HCT116 (cell line): ENCODE results near the gene RETREG1.

Experiments used
- ATF3 ChIP-seq: IDR thresholded peaks from 2 replicates; pipeline ENCODE4 v1.6.1; 2012
- CEBPB ChIP-seq: IDR thresholded peaks from 2 replicates; pipeline ENCODE4 v1.6.1; 2012; ENCODE audit warnings: low read depth
- EZH2 ChIP-seq: fragments of 200-600 bp; sonication (generic); IDR thresholded peaks from 2 replicates; pipeline ENCODE4 v1.6.1; 2017; ENCODE audit warnings: antibody characterized with exemption, mixed run types
- JUND ChIP-seq: IDR thresholded peaks from 2 replicates; pipeline ENCODE4 v1.6.1; 2012
- POLR2A ChIP-seq: IDR thresholded peaks from 2 replicates; pipeline ENCODE4 v1.7.0; 2011; ENCODE audit warnings: borderline replicate concordance; ENCODE audit not compliant: insufficient read depth, insufficient read length; ENCODE audit errors: extremely low read depth
- POLR2AphosphoS5 ChIP-seq: IDR thresholded peaks from 2 replicates; pipeline ENCODE4 v1.6.1; 2011; ENCODE audit warnings: mild to moderate bottlenecking, low read depth, low read length, moderate library complexity
- RAD21 ChIP-seq: IDR thresholded peaks from 2 replicates; pipeline ENCODE4 v1.6.1; 2012; ENCODE audit warnings: low read depth, mild to moderate bottlenecking
- REST ChIP-seq: IDR thresholded peaks from 2 replicates; pipeline ENCODE4 v1.6.1; 2012; ENCODE audit warnings: low read depth
- SP1 ChIP-seq: IDR thresholded peaks from 2 replicates; pipeline ENCODE4 v1.6.1; 2012; ENCODE audit warnings: low read depth
- TCF7L2 ChIP-seq: IDR thresholded peaks from 2 replicates; pipeline ENCODE4 v1.7.0; 2011; ENCODE audit warnings: borderline replicate concordance, inconsistent platforms; ENCODE audit not compliant: insufficient read depth, insufficient read length; ENCODE audit errors: extremely low read depth
- YY1 ChIP-seq: IDR thresholded peaks from 2 replicates; pipeline ENCODE4 v1.6.1; 2011; ENCODE audit warnings: low read length, low read depth, moderate library complexity, mild to moderate bottlenecking; ENCODE audit not compliant: insufficient replicate concordance; ENCODE audit errors: extremely low read depth
- ZBTB33 ChIP-seq: IDR thresholded peaks from 2 replicates; pipeline ENCODE4 v1.6.1; 2011; ENCODE audit warnings: mild to moderate bottlenecking, low read length, moderate library complexity; ENCODE audit not compliant: insufficient replicate concordance; ENCODE audit errors: extremely low read depth
- TF ChIP-seq, protein P1 (sequence below), 3 experiments: fragments of 200-600 bp in 1 of 3; sonication (generic) in 1 of 3; IDR thresholded peaks in 2 of 3; conservative IDR thresholded peaks in 1 of 3; 2 replicates each; pipeline ENCODE4 v1.5.1; 2012 to 2017; ENCODE audit warnings: low read depth in 2 of 3, low read length in 2 of 3, antibody characterized with exemption in 1 of 3, borderline replicate concordance in 1 of 3, control low read depth in 1 of 3, mild to moderate bottlenecking in 1 of 3, mixed read lengths in 1 of 3, mixed run types in 1 of 3, moderate library complexity in 1 of 3; ENCODE audit not compliant: insufficient read depth in 1 of 3
- TF ChIP-seq, protein P2 (sequence below): IDR thresholded peaks from 2 replicates; pipeline ENCODE4 v1.6.1; 2012

DNA sequence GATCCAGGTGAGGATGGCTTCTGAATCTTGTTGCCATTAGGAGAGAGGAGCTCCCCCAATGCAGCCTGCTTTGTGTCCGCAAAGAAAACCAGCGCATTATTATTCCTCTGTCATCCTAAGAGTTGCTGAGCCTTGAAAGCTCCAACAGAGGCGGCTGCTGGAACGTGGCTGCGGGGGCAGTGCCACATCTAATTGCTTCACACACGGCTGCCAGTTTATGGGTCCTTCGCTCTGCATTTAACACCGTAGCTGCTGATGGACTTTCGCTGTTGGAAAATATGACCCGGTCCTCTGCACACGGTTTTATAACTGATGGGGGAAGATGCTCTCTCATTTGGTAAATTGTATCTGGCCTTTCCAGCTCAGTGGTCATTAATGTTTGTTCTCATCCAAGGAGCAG is 189.2 kb downstream of the RETREG1 start:
- TF ChIP-seq, protein P1, sequence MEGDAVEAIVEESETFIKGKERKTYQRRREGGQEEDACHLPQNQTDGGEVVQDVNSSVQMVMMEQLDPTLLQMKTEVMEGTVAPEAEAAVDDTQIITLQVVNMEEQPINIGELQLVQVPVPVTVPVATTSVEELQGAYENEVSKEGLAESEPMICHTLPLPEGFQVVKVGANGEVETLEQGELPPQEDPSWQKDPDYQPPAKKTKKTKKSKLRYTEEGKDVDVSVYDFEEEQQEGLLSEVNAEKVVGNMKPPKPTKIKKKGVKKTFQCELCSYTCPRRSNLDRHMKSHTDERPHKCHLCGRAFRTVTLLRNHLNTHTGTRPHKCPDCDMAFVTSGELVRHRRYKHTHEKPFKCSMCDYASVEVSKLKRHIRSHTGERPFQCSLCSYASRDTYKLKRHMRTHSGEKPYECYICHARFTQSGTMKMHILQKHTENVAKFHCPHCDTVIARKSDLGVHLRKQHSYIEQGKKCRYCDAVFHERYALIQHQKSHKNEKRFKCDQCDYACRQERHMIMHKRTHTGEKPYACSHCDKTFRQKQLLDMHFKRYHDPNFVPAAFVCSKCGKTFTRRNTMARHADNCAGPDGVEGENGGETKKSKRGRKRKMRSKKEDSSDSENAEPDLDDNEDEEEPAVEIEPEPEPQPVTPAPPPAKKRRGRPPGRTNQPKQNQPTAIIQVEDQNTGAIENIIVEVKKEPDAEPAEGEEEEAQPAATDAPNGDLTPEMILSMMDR (IDR thresholded peaks at IDR 0.05 in 2 of 3, conservative IDR thresholded peaks at IDR 0.05 in 1 of 3; ENCODE audit: borderline replicate concordance in 1 of 3, insufficient read depth in 1 of 3, low read depth in 2 of 3, low read length in 2 of 3) = no peak
- TF ChIP-seq ATF3 (no peak), REST (no peak), EZH2 (no peak), POLR2A (no peak), JUND (no peak), ZBTB33 (no peak), POLR2AphosphoS5 (no peak), YY1 (no peak), CEBPB (no peak), RAD21 (no peak), TCF7L2 (no peak), SP1 (no peak)
- TF ChIP-seq, protein P2, sequence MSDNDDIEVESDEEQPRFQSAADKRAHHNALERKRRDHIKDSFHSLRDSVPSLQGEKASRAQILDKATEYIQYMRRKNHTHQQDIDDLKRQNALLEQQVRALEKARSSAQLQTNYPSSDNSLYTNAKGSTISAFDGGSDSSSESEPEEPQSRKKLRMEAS = no peak
